PC-9 (cell line): ENCODE measurements around the gene FBLIM1.

Experiments
- EZH2 ChIP-seq: fragments of 200-600 bp; sonication (generic); IDR thresholded peaks from 2 replicates; pipeline ENCODE4 v1.8.0; 2017; ENCODE audit warnings: antibody characterized with exemption, low read depth
- TF ChIP-seq, protein P1 (sequence below): fragments of 200-600 bp; sonication (generic); conservative IDR thresholded peaks from 2 replicates; pipeline ENCODE4 v1.6.1; 2017; ENCODE audit warnings: mixed run types, antibody characterized with exemption, mild to moderate bottlenecking, moderate library complexity

DNA sequence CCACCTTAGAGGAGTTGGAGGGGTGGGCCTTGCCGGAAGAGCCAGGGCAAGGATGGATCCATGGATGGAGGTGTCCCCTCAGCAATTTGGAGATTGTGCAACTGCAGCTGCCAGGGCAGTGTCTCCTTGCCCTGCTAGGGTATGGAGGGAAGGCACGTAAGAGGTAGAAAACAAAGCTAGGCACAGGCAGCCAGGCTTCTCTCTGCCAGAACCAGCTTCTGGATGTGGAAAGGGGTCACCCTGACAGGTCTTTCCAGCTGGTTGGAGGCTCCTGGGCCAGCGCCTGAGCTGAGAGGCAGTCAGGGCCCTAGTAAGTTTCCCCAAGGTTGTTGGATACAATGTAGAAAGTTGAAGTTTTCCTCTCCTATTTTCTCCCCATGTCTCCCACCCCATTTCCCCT lies 37.7 kb upstream of the FBLIM1 start:
- TF ChIP-seq, protein P1, sequence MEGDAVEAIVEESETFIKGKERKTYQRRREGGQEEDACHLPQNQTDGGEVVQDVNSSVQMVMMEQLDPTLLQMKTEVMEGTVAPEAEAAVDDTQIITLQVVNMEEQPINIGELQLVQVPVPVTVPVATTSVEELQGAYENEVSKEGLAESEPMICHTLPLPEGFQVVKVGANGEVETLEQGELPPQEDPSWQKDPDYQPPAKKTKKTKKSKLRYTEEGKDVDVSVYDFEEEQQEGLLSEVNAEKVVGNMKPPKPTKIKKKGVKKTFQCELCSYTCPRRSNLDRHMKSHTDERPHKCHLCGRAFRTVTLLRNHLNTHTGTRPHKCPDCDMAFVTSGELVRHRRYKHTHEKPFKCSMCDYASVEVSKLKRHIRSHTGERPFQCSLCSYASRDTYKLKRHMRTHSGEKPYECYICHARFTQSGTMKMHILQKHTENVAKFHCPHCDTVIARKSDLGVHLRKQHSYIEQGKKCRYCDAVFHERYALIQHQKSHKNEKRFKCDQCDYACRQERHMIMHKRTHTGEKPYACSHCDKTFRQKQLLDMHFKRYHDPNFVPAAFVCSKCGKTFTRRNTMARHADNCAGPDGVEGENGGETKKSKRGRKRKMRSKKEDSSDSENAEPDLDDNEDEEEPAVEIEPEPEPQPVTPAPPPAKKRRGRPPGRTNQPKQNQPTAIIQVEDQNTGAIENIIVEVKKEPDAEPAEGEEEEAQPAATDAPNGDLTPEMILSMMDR, result no peak
- no peak for TF ChIP-seq EZH2
